Umbilical cord (tissue), 2 donors: Measurements from ENCODE around the gene CLCN1. TPM values are rescaled to one million over a fixed set of nuclear protein-coding genes. Genes with fewer than 3 reads are reported as not detected.

Source experiments
- DNase-seq: peaks from one replicate; pipeline ENCODE4 v3.0.0-alpha.2; 2015; ENCODE audit warnings: low spot score
- total RNA-seq: library from RNA; depleted of rRNA; stranded (reverse); fragments of >200 nt; gene quantifications from one replicate; pipeline ENCODE4 v1.2.3, GENCODE V29; 2014; ENCODE audit warnings: low replicate concordance; ENCODE audit not compliant: insufficient read depth

Gene CLCN1
- total RNA-seq, 1 donor from 2014 or later: not detected

- DNase-seq: no peak
Measured at GRCh38 chr7:143292876-143293275, 23.0 kb upstream of the CLCN1 start.

GRCh38 chr7:143295870-143296269 lies 20.0 kb upstream of the CLCN1 start:
- DNase-seq: peak; percentile 71

GRCh38 chr7:143296686-143297085 lies 19.2 kb upstream of the CLCN1 start:
- no peak for DNase-seq

- no peak for DNase-seq
Measured at GRCh38 chr7:143299346-143299745, 16.6 kb upstream of the CLCN1 start.

- no peak for DNase-seq
Measured at GRCh38 chr7:143299840-143300239, 16.1 kb upstream of the CLCN1 start.

GRCh38 chr7:143300959-143301935 lies 14.7 kb upstream of the CLCN1 start:
- no peak for DNase-seq

GRCh38 chr7:143303733-143304132 lies 12.2 kb upstream of the CLCN1 start:
- DNase-seq: no peak

GRCh38 chr7:143304938-143305337 lies 11.0 kb upstream of the CLCN1 start:
- DNase-seq: no peak

GRCh38 chr7:143305423-143306070 lies 10.4 kb upstream of the CLCN1 start:
- DNase-seq: no peak

- no peak for DNase-seq
Measured at GRCh38 chr7:143308632-143309031, 7.3 kb upstream of the CLCN1 start.

GRCh38 chr7:143314127-143314526 lies 1.8 kb upstream of the CLCN1 start:
- no peak for DNase-seq

- DNase-seq: no peak
Measured at GRCh38 chr7:143316492-143316891, 581 bp downstream of the CLCN1 start.

GRCh38 chr7:143318661-143319060 lies 2.8 kb downstream of the CLCN1 start:
- peak; percentile 29 for DNase-seq

- DNase-seq: no peak
Measured at GRCh38 chr7:143320620-143321019, 4.7 kb downstream of the CLCN1 start.

- no peak for DNase-seq
Measured at GRCh38 chr7:143321242-143321641, 5.3 kb downstream of the CLCN1 start.

GRCh38 chr7:143321734-143322133 lies 5.8 kb downstream of the CLCN1 start:
- no peak for DNase-seq

GRCh38 chr7:143322760-143323633 lies 7.1 kb downstream of the CLCN1 start:
- peak; percentile 60 for DNase-seq

GRCh38 chr7:143323653-143324052 lies 7.7 kb downstream of the CLCN1 start:
- no peak for DNase-seq

GRCh38 chr7:143325240-143325639 lies 9.3 kb downstream of the CLCN1 start:
- peak; percentile 17 for DNase-seq

- no peak for DNase-seq
Measured at GRCh38 chr7:143327903-143328302, 12.0 kb downstream of the CLCN1 start.

- no peak for DNase-seq
Measured at GRCh38 chr7:143329471-143330170, 13.7 kb downstream of the CLCN1 start.
